ENCODE results near the gene PRPF40A.

The PRPF40A gene

GRCh38 chr2:152629202-152629601 lies 88.1 kb downstream of the PRPF40A start:
- no peak for TF ChIP-seq CTCF (IDR thresholded peaks at IDR 0.05)

DNA sequence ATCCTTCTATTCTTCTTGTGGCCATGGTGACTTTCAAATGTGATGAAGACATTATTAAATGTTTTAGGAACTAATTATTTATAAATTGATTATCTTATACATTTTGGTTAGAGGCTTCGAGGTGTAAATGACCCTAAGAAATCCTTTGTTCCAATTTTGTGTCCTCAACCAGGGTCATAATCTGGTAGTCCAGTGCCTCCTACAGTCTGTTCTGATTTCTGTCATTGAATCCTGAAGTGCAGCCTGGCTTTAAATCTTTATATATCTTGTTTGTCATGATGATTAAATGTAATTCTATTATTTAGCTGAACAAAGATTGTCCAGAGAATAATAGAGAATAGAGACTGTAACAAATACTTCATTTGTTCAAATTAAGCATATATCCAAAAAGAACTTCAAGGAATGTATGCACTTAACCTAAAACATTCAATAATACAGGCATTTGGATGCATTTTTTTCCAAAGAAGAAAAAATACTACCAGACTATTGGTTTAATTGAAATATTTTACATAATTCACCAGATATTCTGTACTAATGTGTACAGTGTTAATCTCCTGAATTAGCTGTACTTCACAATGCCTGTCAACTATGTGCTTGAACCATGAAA lies 89.8 kb downstream of the PRPF40A start:
- TF ChIP-seq CTCF (IDR thresholded peaks at IDR 0.05): peak; percentile 50

DNA sequence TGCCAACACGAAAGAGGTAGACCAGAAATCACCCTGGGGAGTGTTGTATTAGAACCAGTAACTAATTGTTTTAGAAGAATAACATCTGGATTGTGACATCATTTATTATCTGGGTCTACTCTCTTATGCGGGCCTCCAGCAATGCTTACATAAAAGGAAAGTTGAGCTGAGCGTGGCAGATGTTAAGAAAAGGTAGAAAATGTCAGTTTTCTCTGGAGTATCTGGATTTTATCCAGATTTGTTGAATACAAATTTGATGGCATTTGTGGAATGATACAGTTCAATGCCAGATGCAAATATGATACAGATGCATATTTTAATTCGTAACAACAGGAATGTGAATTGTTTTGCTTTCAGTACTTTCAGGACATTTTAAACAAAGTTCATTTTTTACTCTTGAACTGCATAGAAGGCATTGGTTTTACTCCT lies 90.3 kb downstream of the PRPF40A start:
- no peak for TF ChIP-seq CTCF (IDR thresholded peaks at IDR 0.05)

DNA sequence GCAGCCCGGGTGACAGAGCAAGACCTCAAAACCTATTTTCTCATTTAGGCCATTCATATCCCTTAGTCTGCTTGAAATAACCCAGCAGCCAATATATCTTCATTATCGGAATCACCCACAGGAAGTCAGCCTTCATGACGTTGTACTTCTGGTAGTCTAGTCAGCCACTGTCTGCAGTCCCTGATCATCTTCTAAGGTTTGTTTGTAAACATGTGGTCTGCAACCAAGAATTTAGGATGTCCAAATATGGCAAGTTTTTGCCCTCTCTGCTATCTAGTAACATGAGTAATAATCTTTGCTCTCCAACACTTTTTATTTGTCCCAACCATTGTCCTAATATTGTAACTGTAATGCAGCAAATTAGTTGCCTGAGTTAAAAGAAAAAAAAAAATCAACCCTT lies 92.5 kb downstream of the PRPF40A start:
- no peak for TF ChIP-seq CTCF (IDR thresholded peaks at IDR 0.05)

DNA sequence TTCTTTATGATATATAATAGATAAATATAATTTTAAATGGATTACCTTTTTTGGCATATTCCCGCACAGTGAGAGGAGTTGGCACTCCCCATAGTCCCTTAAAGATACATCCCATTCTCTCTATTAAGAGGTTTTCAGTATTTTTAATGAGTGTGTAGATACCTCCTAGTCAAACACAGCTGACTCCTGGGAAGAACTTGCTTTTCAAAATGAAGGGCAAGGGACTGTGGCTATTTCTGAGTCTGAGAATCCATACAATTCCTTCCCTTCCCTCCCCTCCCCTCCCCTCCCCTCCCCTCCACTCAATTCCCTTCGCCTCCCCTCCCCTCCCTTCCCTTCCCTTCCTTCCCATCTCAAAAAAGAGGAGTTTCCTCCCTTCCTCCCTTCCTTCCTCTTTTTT lies 93.5 kb downstream of the PRPF40A start:
- no peak for TF ChIP-seq CTCF (IDR thresholded peaks at IDR 0.05)

DNA sequence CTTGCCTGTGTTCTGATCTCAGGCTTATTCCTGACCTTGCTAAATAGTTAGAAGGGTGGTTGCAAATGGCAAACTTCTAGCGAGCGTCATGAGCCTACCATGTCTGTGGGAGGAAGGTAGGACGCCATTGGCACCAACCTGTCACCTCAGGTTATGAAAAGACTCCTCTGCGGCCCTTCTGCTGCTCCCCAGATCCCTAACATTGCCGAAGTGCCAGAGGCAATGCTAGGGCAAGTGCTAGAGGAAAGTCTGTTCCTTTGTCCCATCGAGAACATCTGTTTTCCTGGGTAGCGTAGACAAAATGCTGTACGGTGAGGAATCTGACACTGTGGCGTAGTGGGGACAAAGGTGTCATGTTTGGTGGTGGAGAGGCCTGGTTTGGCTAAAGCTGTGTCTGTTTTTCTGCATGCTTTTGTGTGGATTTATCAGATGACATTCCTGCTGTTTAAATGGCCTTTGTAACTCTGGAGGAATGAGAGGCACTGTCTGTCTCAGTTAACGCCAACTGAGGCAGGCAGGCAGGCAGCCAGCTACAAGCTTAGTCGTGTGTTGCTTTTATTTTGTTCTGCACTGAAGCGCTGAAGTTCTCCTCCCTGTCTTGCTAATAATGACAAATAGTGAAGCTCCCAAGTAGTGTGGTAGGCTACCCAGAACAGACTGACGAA lies 94.1 kb downstream of the PRPF40A start:
- no peak for TF ChIP-seq CTCF (IDR thresholded peaks at IDR 0.05)

DNA sequence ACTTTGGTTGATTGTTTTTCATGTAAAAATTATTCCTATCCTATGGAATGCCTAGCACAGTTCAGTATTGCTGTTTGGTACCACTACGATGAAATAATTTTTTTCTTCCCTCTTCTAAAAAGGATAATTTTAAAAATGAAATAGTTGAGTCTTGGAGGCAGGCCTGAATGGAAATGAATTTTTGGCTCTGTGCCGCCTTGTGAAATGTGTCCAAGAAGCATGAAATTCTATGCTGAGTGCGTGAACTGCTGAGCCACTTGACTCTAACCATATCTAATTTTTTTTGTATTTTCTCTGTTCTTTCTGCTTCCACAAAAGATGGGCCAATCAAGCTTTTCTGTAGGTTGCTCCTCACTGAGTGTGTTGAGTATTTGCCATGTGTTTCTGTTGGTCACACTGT lies 95.0 kb downstream of the PRPF40A start:
- TF ChIP-seq CTCF (IDR thresholded peaks at IDR 0.05): no peak
